Measurements from ENCODE around the gene MRPL11.

DNA sequence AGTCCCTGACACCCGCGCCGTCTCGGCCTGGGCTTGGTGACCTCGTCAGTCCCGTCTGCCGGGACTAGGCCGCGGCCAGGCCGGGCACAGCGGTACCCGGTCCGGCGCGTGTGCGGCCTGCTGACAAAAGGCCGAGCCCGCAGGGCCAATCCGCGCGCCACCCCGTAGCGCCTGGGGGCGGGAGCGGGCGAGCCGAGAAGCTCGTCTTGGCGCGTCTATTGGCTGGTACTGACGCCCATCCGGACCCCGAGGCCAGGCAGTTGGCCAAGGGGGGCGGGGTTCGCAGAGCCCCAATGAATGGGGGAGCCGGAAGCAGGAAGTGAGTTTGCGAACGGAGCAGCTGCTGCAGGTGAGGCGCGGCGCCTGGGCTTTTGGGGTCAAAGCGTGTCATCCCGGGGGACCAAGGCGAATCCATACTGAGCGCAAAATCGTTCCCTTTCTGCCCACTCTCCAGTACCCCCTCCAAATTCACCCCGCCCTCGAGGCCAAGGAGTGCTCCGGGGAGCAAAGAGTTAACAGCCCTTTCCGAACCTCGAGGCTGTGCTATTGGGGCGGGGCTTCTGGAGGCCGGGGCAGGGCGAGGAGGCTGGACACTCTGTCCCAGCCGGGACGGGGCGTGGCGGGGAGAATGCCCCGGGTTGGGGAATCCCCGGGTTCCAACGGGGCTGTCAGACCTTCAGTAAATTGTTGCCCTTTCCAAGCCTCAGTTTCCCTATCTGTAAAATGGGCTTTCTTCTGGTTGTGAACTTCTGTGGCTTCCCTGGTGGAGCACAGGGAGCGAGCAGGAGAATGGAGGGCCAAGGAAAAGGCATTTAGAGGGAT, 41.7 kb upstream of the MRPL11 start, which contains the start of gene DPP3:
- TF ChIP-seq, protein P1, sequence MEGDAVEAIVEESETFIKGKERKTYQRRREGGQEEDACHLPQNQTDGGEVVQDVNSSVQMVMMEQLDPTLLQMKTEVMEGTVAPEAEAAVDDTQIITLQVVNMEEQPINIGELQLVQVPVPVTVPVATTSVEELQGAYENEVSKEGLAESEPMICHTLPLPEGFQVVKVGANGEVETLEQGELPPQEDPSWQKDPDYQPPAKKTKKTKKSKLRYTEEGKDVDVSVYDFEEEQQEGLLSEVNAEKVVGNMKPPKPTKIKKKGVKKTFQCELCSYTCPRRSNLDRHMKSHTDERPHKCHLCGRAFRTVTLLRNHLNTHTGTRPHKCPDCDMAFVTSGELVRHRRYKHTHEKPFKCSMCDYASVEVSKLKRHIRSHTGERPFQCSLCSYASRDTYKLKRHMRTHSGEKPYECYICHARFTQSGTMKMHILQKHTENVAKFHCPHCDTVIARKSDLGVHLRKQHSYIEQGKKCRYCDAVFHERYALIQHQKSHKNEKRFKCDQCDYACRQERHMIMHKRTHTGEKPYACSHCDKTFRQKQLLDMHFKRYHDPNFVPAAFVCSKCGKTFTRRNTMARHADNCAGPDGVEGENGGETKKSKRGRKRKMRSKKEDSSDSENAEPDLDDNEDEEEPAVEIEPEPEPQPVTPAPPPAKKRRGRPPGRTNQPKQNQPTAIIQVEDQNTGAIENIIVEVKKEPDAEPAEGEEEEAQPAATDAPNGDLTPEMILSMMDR (IDR thresholded peaks at IDR 0.05) = no peak
- no peak for TF ChIP-seq EZH2 (IDR thresholded peaks at IDR 0.05; ENCODE audit: borderline replicate concordance, insufficient read depth, low read depth, low read length, poor library complexity, severe bottlenecking)
